Measurements from ENCODE around the gene TMEM273. TPM values are rescaled to one million over a fixed set of nuclear protein-coding genes. Genes with fewer than 3 reads are reported as not detected.

TMEM273 gene
- total RNA-seq, 1 donor from 2014 or later = 48.5 TPM

- Histone ChIP-seq H3K4me1 (peaks cover 46% of the 10 kb centered on the region), H3K4me3 (no peak overlapping the region), H3K27ac (no peak overlapping the region), H3K9me3 (no peaks in the 10 kb centered on the region), H3K36me3 (no peaks in the 10 kb centered on the region), H3K27me3 (ENCODE audit: low read depth) (no peaks in the 10 kb centered on the region)
- intact Hi-C loops (cut with DNase I) = no loop called here
- TF ChIP-seq CTCF (IDR thresholded peaks at IDR 0.05) = no peak
- DNase-seq = no peak
- ATAC-seq = no peak
Measured at GRCh38 chr10:49107887-49108267, 80.3 kb downstream of the TMEM273 start.

- no peaks in the 10 kb centered on the region for H3K27me3 ChIP-seq (ENCODE audit: low read depth)
- intact Hi-C loops (cut with DNase I) = no loop called here
- H3K27ac ChIP-seq = no peak overlapping the region
- peaks cover 46% of the 10 kb centered on the region for H3K4me1 ChIP-seq
- H3K36me3 ChIP-seq = no peaks in the 10 kb centered on the region
- no peak for TF ChIP-seq CTCF (IDR thresholded peaks at IDR 0.05)
- no peaks in the 10 kb centered on the region for H3K9me3 ChIP-seq
- H3K4me3 ChIP-seq = no peak overlapping the region
- DNase-seq (no peak), ATAC-seq (no peak)
Measured at GRCh38 chr10:49107111-49107886, 80.9 kb downstream of the TMEM273 start.

- ATAC-seq (peak; percentile 4 to 34), DNase-seq (no peak)
- Histone ChIP-seq H3K27ac (no peak overlapping the region), H3K27me3 (ENCODE audit: low read depth) (no peaks in the 10 kb centered on the region), H3K9me3 (no peaks in the 10 kb centered on the region), H3K4me1 (peaks cover 38% of the 10 kb centered on the region), H3K4me3 (no peak overlapping the region), H3K36me3 (no peaks in the 10 kb centered on the region)
- intact Hi-C loops (cut with DNase I) = no loop called here
- no peak for TF ChIP-seq CTCF (IDR thresholded peaks at IDR 0.05)
Measured at GRCh38 chr10:49106451-49106850, 81.7 kb downstream of the TMEM273 start.

- TF ChIP-seq CTCF (IDR thresholded peaks at IDR 0.05) = no peak
- Histone ChIP-seq H3K4me1 (peaks cover 33% of the 10 kb centered on the region), H3K27ac (no peak overlapping the region), H3K27me3 (ENCODE audit: low read depth) (no peaks in the 10 kb centered on the region), H3K36me3 (no peaks in the 10 kb centered on the region), H3K4me3 (no peak overlapping the region), H3K9me3 (no peaks in the 10 kb centered on the region)
- intact Hi-C loops (cut with DNase I) = no loop called here
- DNase-seq (no peak), ATAC-seq (no peak)
Measured at GRCh38 chr10:49105076-49105475, 83.1 kb downstream of the TMEM273 start.

Other genes starting within 250 kb of the TMEM273 start
- 3.3 TPM for gene LRRC18, start 248.6 kb downstream of the TMEM273 start, total RNA-seq
- gene VSTM4, start 72.9 kb downstream of the TMEM273 start, total RNA-seq = 18.7 TPM
- not detected for gene FAM170B, start 54.4 kb downstream of the TMEM273 start, total RNA-seq
- not detected for gene C10orf71, start 110.8 kb upstream of the TMEM273 start, total RNA-seq
- not detected for gene DRGX, start 207.7 kb upstream of the TMEM273 start, total RNA-seq